SK-N-SH (cell line): Measurements from ENCODE around the gene OGN.

ENCODE experiments used
- ELF1 ChIP-seq: IDR thresholded peaks from 2 replicates; pipeline ENCODE4 v1.4.0; 2012
- EP300 ChIP-seq, 2 experiments: IDR thresholded peaks; 2 replicates each; pipeline versions ENCODE4 v1.4.0 to v1.6.1; 2012; ENCODE audit warnings: borderline replicate concordance in 1 of 2, low read depth in 1 of 2, low read length in 1 of 2
- NRF1 ChIP-seq: IDR thresholded peaks from 2 replicates; pipeline ENCODE4 v1.6.1; 2012; ENCODE audit warnings: low read depth, mild to moderate bottlenecking, low read length
- POLR2AphosphoS5 ChIP-seq: IDR thresholded peaks from 2 replicates; pipeline ENCODE4 v1.6.1; 2012; ENCODE audit warnings: low read depth, low read length
- RAD21 ChIP-seq: IDR thresholded peaks from 2 replicates; pipeline ENCODE4 v1.6.1; 2012; ENCODE audit warnings: mild to moderate bottlenecking, low read length
- RFX5 ChIP-seq: IDR thresholded peaks from 2 replicates; pipeline ENCODE4 v1.6.1; 2012; ENCODE audit warnings: mild to moderate bottlenecking, improper control_type of control experiment, low read length
- SMC3 ChIP-seq: IDR thresholded peaks from 2 replicates; pipeline ENCODE4 v1.6.1; 2012; ENCODE audit warnings: low read depth, low read length, improper control_type of control experiment
- TF ChIP-seq, protein P1 (sequence below): fragments of 200-600 bp; sonication (generic); IDR thresholded peaks from 2 replicates; pipeline ENCODE4 v1.6.1; 2017; ENCODE audit warnings: antibody characterized with exemption, mild to moderate bottlenecking, moderate library complexity
- TF ChIP-seq, protein P2 (sequence below): IDR thresholded peaks from 2 replicates; pipeline ENCODE4 v1.6.1; 2012; ENCODE audit warnings: mild to moderate bottlenecking, low read depth, low read length, moderate library complexity

DNA sequence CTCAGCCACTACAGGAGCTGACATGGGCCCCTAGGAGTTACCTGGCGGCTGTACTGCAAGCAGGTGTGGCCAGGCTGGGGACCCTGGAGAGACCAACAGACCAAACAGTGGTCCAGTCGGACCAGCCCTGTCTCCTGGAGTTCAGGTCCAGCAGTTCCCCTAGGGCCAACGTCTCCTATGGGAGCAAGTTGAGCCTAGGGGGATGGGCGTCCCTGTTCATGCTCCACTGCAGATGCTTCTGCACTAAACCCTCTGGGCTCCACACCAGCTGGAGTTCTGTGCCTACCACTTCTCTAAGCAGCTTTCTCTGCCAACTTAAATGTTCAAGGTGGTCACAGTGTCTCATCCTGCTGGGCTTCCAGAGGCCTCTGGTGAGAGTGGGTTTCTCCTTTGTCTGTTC, 40.5 kb upstream of the OGN start:
- TF ChIP-seq, protein P1, sequence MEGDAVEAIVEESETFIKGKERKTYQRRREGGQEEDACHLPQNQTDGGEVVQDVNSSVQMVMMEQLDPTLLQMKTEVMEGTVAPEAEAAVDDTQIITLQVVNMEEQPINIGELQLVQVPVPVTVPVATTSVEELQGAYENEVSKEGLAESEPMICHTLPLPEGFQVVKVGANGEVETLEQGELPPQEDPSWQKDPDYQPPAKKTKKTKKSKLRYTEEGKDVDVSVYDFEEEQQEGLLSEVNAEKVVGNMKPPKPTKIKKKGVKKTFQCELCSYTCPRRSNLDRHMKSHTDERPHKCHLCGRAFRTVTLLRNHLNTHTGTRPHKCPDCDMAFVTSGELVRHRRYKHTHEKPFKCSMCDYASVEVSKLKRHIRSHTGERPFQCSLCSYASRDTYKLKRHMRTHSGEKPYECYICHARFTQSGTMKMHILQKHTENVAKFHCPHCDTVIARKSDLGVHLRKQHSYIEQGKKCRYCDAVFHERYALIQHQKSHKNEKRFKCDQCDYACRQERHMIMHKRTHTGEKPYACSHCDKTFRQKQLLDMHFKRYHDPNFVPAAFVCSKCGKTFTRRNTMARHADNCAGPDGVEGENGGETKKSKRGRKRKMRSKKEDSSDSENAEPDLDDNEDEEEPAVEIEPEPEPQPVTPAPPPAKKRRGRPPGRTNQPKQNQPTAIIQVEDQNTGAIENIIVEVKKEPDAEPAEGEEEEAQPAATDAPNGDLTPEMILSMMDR: no peak
- TF ChIP-seq RAD21 (no peak), NRF1 (no peak), SMC3 (no peak), POLR2AphosphoS5 (no peak), ELF1 (no peak), EP300 (IDR thresholded peaks at IDR 0.05; ENCODE audit: borderline replicate concordance in 1 of 2, low read depth in 1 of 2, low read length in 1 of 2) (no peak), RFX5 (no peak)
- TF ChIP-seq, protein P2, sequence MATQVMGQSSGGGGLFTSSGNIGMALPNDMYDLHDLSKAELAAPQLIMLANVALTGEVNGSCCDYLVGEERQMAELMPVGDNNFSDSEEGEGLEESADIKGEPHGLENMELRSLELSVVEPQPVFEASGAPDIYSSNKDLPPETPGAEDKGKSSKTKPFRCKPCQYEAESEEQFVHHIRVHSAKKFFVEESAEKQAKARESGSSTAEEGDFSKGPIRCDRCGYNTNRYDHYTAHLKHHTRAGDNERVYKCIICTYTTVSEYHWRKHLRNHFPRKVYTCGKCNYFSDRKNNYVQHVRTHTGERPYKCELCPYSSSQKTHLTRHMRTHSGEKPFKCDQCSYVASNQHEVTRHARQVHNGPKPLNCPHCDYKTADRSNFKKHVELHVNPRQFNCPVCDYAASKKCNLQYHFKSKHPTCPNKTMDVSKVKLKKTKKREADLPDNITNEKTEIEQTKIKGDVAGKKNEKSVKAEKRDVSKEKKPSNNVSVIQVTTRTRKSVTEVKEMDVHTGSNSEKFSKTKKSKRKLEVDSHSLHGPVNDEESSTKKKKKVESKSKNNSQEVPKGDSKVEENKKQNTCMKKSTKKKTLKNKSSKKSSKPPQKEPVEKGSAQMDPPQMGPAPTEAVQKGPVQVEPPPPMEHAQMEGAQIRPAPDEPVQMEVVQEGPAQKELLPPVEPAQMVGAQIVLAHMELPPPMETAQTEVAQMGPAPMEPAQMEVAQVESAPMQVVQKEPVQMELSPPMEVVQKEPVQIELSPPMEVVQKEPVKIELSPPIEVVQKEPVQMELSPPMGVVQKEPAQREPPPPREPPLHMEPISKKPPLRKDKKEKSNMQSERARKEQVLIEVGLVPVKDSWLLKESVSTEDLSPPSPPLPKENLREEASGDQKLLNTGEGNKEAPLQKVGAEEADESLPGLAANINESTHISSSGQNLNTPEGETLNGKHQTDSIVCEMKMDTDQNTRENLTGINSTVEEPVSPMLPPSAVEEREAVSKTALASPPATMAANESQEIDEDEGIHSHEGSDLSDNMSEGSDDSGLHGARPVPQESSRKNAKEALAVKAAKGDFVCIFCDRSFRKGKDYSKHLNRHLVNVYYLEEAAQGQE: no peak
